Keratinocyte (primary cell): ENCODE measurements around the gene PHACTR1.

Source experiments
- CTCF ChIP-seq, 3 experiments: IDR thresholded peaks in 1 of 3; conservative IDR thresholded peaks in 1 of 3; optimal IDR thresholded peaks in 1 of 3; 2 replicates in 2 of 3; 3 replicates in 1 of 3; pipeline versions ENCODE3 to v1.5.1; 2011; ENCODE audit warnings: low read length in 3 of 3, mild to moderate bottlenecking in 3 of 3, moderate library complexity in 2 of 3, control low read depth in 1 of 3, inconsistent platforms in 1 of 3; ENCODE audit not compliant: insufficient read depth in 2 of 3; ENCODE audit errors: extremely low read depth in 1 of 3
- EZH2 ChIP-seq: IDR thresholded peaks from one replicate; pipeline ENCODE4 v1.6.1; 2012; ENCODE audit warnings: inconsistent platforms, mild to moderate bottlenecking, low read length, moderate library complexity

GRCh38 chr6:12931639-12932038 is 215.1 kb downstream of the PHACTR1 start:
- TF ChIP-seq EZH2 (no peak), CTCF (optimal IDR thresholded peaks at IDR 0.05 in 1 of 3, IDR thresholded peaks at IDR 0.05 in 1 of 3, conservative IDR thresholded peaks at IDR 0.05 in 1 of 3; ENCODE audit: extremely low read depth in 1 of 3, insufficient read depth in 2 of 3, low read length in 3 of 3) (no peak)
